ENCODE data around the gene PABPC1L. TPM values are rescaled to one million over a fixed set of nuclear protein-coding genes. Genes with fewer than 3 reads are reported as not detected.

The PABPC1L gene
- total RNA-seq, 1 experiment from 2014 or later: 127 TPM

- TF ChIP-seq POLR2AphosphoS5 (IDR thresholded peaks at IDR 0.05; ENCODE audit: low read depth, low read length): no peak
- no peak for TF ChIP-seq RAD21 (IDR thresholded peaks at IDR 0.05; ENCODE audit: low read depth)
- TF ChIP-seq ZBTB33 (IDR thresholded peaks at IDR 0.05; ENCODE audit: extremely low read depth, insufficient replicate concordance, low read length): no peak
- no peak for TF ChIP-seq REST (IDR thresholded peaks at IDR 0.05; ENCODE audit: low read depth)
- no peak for TF ChIP-seq ZFX (IDR thresholded peaks at IDR 0.05)
- TF ChIP-seq CEBPB (IDR thresholded peaks at IDR 0.05; ENCODE audit: low read depth): no peak
- no peak for TF ChIP-seq ZNF274 (IDR thresholded peaks at IDR 0.05; ENCODE audit: low read depth, low read length)
- no peak for TF ChIP-seq YY1 (IDR thresholded peaks at IDR 0.05; ENCODE audit: extremely low read depth, insufficient replicate concordance, low read depth, low read length)
- no peak for TF ChIP-seq EGR1 (IDR thresholded peaks at IDR 0.05; ENCODE audit: low read depth)
- no peak for TF ChIP-seq CBX3 (IDR thresholded peaks at IDR 0.05; ENCODE audit: low read depth)
- no peak for TF ChIP-seq TCF7L2 (IDR thresholded peaks at IDR 0.05; ENCODE audit: borderline replicate concordance, extremely low read depth, insufficient read depth, insufficient read length)
- no peak for TF ChIP-seq EZH2 (IDR thresholded peaks at IDR 0.05)
- TF ChIP-seq CTCF (IDR thresholded peaks at IDR 0.05 in 2 of 3, conservative IDR thresholded peaks at IDR 0.05 in 1 of 3; ENCODE audit: borderline replicate concordance in 1 of 3, insufficient read depth in 1 of 3, low read depth in 2 of 3, low read length in 2 of 3): no peak
- Histone ChIP-seq H3K9me2 (ENCODE audit: insufficient read depth) (no peaks in the 10 kb centered on the region), H3K9ac (ENCODE audit: low read length) (no peak overlapping the region), H4K20me1 (ENCODE audit: insufficient read depth) (no peaks in the 10 kb centered on the region; the same call in 1 of the 2 replicates), H3K79me2 (ENCODE audit: insufficient read depth, low read length) (peaks cover 74% of the 10 kb centered on the region), H3K4me2 (ENCODE audit: low read length) (no peak overlapping the region), H3K9me3 (ENCODE audit: control insufficient read depth in 1 of 2, insufficient read depth in 1 of 2, low read depth in 1 of 2, low read length in 2 of 2) (no peaks in the 10 kb centered on the region), H3K4me3 (replicated peaks in 1 of 2; ENCODE audit: low read depth in 1 of 2, low read length in 2 of 2) (no peak overlapping the region), H2AFZ (ENCODE audit: low read depth, low read length, poor library complexity, severe bottlenecking) (no peak overlapping the region), H3K27ac (ENCODE audit: low read depth, low read length) (no peak overlapping the region), H3K4me1 (ENCODE audit: control insufficient read depth in 1 of 2, insufficient read depth in 2 of 2, low read length in 2 of 2) (no peaks in the 10 kb centered on the region), H3K27me3 (ENCODE audit: insufficient read depth, low read length) (no peaks in the 10 kb centered on the region), H3K36me3 (ENCODE audit: control insufficient read depth in 1 of 2, insufficient read depth in 2 of 2, low read length in 2 of 2) (peaks cover 50 to 57% of the 10 kb centered on the region in 2 experiments)
- no peak for ATAC-seq
- ChIA-PET POLR2A (interaction anchor here (1.6 kb wide), 1 partner anchor 17 kb away, joined by 4 read pairs; the partner anchor contains the start of gene YWHAB), CTCF (no interaction called here), RAD21 (ENCODE audit: low non-redundant PET in 1 of 2, low total read pairs in 2 of 2, uncharacterized antibody in 2 of 2, unreplicated experiment in 2 of 2) (no interaction called here)
- DNase-seq (ENCODE audit: low read depth, low spot score): no peak
- intact Hi-C loops (cut with micrococcal nuclease): no loop called here
- no TSS peak for BruUV-seq (replicated peaks)
Measured at GRCh38 chr20:44901974-44902373, 7.9 kb upstream of the PABPC1L start.

All from HCT116 (cell line).